GM10266 (cell line): ENCODE measurements around the gene DDIAS.

Experiments
- DNase-seq: peaks from one replicate; pipeline ENCODE4 v3.0.0; 2012; ENCODE audit errors: extremely low spot score
- TF ChIP-seq, protein P1 (sequence below): IDR thresholded peaks from 2 replicates; pipeline ENCODE4 v1.5.1; 2012; ENCODE audit warnings: mild to moderate bottlenecking, low read depth; ENCODE audit not compliant: control insufficient read depth, insufficient read depth; ENCODE audit errors: missing control alignments

Gene DDIAS

GRCh38 chr11:82899957-82900276, 1.6 kb upstream of the DDIAS start:
- TF ChIP-seq, protein P1, sequence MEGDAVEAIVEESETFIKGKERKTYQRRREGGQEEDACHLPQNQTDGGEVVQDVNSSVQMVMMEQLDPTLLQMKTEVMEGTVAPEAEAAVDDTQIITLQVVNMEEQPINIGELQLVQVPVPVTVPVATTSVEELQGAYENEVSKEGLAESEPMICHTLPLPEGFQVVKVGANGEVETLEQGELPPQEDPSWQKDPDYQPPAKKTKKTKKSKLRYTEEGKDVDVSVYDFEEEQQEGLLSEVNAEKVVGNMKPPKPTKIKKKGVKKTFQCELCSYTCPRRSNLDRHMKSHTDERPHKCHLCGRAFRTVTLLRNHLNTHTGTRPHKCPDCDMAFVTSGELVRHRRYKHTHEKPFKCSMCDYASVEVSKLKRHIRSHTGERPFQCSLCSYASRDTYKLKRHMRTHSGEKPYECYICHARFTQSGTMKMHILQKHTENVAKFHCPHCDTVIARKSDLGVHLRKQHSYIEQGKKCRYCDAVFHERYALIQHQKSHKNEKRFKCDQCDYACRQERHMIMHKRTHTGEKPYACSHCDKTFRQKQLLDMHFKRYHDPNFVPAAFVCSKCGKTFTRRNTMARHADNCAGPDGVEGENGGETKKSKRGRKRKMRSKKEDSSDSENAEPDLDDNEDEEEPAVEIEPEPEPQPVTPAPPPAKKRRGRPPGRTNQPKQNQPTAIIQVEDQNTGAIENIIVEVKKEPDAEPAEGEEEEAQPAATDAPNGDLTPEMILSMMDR = no peak
- DNase-seq = no peak

DNA sequence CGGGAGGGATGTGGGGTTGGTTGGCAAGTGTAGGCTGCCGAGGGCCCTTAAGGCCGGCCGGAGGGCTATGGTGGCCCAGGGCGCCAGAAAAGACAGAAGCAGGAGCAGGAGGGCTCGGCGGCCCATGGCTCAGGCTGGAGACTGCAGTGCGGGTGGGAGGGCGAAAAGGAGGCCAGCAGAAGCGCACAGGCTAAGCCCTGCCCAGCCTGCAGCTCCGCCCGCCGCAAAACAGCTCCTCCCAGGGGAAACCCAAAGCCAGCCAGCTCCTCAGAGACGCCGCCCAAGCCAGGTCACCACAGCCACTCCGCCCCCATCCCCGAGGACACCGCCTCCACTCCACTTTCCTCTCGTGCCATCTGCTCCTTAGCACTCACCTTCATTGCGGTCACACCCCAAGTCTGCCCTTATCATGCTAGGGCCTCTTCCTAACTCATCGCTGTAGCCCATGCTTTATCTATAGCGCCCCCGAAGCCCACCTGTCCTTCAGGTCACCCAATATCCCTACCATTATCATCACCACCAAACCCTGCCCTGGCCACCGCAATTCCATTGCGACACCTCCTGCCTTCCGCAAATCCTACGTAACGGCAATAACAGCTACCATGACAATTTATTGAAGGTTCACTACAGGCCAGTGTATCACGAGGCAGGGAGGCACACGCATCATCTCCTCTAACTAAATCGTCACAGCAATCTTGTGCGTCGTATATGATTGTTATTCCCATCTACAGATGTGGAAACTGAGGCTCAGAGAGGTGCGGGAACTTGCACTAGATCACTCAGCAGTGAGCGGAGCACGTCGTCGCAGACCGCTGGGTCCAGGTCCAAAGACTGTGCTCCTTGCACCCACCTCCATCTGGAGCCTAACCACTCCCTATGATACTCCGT, 1.0 kb upstream of the DDIAS start, which contains the start of gene PRCP:
PRCP (minus strand) TSS at position 154 of the 888 bp plus-strand sequence; CDS start at position 126, 28 bp downstream.
- TF ChIP-seq, protein P1 = no peak
- DNase-seq = peak; percentile 85

DNA sequence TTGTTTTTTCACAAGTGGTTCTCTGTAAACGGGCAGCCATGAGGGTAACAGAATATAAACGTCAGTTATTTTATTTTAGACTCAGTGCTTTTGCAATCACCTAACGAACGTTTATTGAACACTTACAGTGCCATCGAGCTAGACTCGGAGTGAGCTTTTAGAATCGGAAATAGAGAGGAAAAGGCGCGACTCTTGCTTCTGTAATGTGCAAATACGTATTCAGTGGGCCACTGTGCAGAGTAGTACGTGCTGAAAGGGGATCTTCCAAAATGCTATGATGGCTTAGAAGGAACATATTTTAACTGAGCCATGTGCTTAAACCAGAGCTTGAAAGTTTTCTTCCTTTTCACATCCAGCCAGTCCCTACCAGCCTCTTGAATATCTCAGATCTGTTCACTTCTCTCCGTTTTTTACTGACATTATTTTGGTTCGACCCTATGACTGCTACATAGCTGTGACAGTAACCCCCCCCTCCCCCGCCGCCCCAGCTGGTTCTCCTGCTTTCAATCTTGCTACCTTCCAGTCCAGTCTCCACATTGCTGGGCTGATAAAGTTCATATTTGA, 468 bp downstream of the DDIAS start:
- TF ChIP-seq, protein P1 = no peak
- DNase-seq = no peak

DNA sequence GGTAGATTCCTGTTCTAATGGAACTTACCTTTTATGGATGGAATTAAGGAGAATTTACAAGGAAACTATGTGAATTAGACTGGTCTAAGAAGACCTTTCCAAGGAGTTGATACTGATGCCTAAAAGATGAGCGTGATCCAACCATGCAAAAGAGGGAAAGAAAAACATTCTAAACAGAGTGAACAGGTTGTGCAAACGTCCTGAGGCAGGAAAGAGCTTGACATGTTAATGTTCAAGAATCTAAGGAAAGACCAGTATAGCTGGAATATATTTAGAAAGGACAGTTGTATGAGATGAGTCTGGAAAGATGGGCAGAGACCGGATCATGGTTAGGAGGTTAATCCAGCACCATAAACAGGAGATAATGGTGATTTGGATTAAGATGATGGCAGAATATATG, 1.3 kb downstream of the DDIAS start:
- DNase-seq = no peak
- TF ChIP-seq, protein P1 = no peak

GRCh38 chr11:82903843-82904586, 2.5 kb downstream of the DDIAS start:
- TF ChIP-seq, protein P1 = no peak
- no peak for DNase-seq

GRCh38 chr11:82906236-82906635, 4.7 kb downstream of the DDIAS start:
- TF ChIP-seq, protein P1 = peak; percentile 48
- no peak for DNase-seq
